AG04450 (cell line): ENCODE measurements around the gene EIF4G1. TPM values are rescaled to one million over a fixed set of nuclear protein-coding genes. Genes with fewer than 3 reads are reported as not detected.

Experiments
- CTCF ChIA-PET: fragments of 300-600, 350-600 bp; formaldehyde crosslinking; extraction: SDS; loops from one replicate; lab custom pipeline; 2022; ENCODE audit warnings: antibody characterized with exemption, inconsistent platforms; lab: Charles Lee
- POLR2A ChIA-PET: fragments of 350-600 bp; formaldehyde crosslinking; extraction: SDS; loops from one replicate; lab custom pipeline; 2021; ENCODE audit warnings: antibody characterized with exemption, inconsistent platforms; lab: Yijun Ruan, JAX
- DNase-seq: peaks from one replicate; pipeline ENCODE4 v3.0.0-alpha.2; 2011; ENCODE audit warnings: low read depth, low spot score
- H3K27ac ChIP-seq: one replicate; pipeline ENCODE4 v1.5.1; 2012; ENCODE audit warnings: low read depth, low read length, control low read depth
- H3K27me3 ChIP-seq: one replicate; pipeline ENCODE4 v1.6.0; 2012; ENCODE audit warnings: low read length; ENCODE audit not compliant: control insufficient read depth, insufficient read depth
- H3K4me3 ChIP-seq: 2 replicates; pipeline ENCODE4 v1.5.1; 2011; ENCODE audit warnings: mild to moderate bottlenecking, low read depth, low read length, control low read depth
- H3K9me3 ChIP-seq: 2 replicates; pipeline ENCODE4 v1.5.1; 2012; ENCODE audit warnings: low read length; ENCODE audit not compliant: control insufficient read depth, insufficient read depth
- polyA plus RNA-seq: library from polyadenylated mRNA; depleted of rRNA; stranded (reverse); fragments of >200 nt; gene quantifications from 2 replicates; pipeline ENCODE4 v1.2.3, GENCODE V29; 2011
- TF ChIP-seq, protein P1 (sequence below): IDR thresholded peaks from 2 replicates; pipeline ENCODE4 v1.5.1; 2011; ENCODE audit warnings: low read depth, low read length, control low read depth, inconsistent platforms

Gene EIF4G1
- polyA plus RNA-seq, 1 experiment = 191 TPM

DNA sequence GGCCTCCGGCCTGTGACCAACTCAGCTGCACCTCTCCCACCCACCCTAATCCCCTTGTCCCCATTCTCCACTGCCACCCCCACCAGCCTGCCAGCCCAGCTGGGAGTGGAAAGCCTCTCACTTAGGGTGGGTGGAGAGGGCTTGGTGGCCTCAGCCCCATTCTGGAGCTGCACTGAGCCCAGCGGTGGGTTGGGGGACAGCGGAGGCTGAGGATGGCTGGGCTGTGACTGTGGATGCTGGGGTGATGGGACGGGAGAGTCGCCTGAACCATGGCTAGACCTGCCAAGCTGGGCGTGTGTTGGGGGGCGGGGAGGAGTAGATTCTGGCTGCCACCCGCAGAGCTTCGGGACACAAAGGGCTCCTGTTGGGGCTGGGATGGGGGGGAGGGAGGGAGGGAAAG, 45.2 kb downstream of the EIF4G1 start:
- TF ChIP-seq, protein P1, sequence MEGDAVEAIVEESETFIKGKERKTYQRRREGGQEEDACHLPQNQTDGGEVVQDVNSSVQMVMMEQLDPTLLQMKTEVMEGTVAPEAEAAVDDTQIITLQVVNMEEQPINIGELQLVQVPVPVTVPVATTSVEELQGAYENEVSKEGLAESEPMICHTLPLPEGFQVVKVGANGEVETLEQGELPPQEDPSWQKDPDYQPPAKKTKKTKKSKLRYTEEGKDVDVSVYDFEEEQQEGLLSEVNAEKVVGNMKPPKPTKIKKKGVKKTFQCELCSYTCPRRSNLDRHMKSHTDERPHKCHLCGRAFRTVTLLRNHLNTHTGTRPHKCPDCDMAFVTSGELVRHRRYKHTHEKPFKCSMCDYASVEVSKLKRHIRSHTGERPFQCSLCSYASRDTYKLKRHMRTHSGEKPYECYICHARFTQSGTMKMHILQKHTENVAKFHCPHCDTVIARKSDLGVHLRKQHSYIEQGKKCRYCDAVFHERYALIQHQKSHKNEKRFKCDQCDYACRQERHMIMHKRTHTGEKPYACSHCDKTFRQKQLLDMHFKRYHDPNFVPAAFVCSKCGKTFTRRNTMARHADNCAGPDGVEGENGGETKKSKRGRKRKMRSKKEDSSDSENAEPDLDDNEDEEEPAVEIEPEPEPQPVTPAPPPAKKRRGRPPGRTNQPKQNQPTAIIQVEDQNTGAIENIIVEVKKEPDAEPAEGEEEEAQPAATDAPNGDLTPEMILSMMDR = no peak
- no peak for DNase-seq
- Histone ChIP-seq H3K9me3 (no peaks in the 10 kb centered on the region), H3K27ac (no peak overlapping the region), H3K4me3 (no peak overlapping the region), H3K27me3 (no peaks in the 10 kb centered on the region)
- ChIA-PET CTCF (interaction anchor here (1.0 to 1.5 kb wide), 2 partner anchors 12 to 183 kb away, joined by 3 to 7 read pairs; no protein-coding TSS in a partner anchor), POLR2A (interaction anchor here (0.6 kb wide), 1 partner anchor 21 kb away, joined by 3 read pairs; no protein-coding TSS in a partner anchor)

DNA sequence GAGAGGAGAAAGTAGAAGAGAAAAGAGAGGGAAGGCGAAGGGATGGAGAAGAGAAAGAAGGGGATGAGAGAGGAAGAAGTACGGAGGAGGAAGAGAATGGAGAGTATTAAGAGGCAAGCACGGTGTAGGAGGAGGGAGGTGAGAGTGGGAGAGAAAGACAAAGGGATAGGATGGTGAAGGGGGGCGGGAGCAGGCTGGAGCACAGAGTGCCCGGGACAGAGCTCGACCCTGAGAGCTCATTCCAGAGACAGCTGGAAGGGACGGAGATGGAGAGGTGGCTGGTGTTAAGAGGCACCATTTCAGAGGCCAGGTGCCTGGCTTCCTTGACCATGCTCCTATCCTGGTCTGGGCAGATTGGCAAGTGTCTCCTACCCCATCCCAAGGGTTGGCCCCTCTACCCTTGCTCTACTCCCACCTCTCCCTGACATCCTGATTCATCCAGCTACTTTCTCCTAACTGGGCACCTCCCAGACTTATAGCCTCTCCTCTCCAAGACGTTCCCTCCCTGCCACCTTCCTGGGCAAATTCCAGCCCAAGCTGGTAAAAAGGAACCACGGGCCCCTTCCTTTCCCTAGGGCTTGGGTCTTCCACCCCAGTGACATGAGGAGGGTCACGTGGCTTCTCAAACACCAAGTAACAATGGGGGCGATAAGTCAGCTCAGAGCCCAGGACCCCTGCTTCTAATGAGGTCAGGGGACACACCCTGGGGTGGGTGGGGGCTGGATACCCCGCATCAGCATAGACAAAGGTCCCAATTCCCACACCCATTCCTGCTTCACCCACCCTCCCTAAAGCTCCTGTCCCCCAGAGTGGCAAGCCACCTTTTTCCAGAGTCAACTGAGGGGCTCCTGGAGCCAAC, 45.9 kb downstream of the EIF4G1 start:
- peak overlapping the region; percentile 81 for H3K4me3 ChIP-seq
- TF ChIP-seq, protein P1 = no peak
- H3K27me3 ChIP-seq = no peaks in the 10 kb centered on the region
- H3K27ac ChIP-seq = no peak overlapping the region
- DNase-seq = no peak
- H3K9me3 ChIP-seq = no peaks in the 10 kb centered on the region
- CTCF ChIA-PET = interaction anchor here (0.7 to 1.5 kb wide), 3 partner anchors 11 to 182 kb away, joined by 3 to 7 read pairs (median 3); no protein-coding TSS in a partner anchor
- POLR2A ChIA-PET = interaction anchor here (0.6 kb wide), 1 partner anchor 22 kb away, joined by 3 read pairs; no protein-coding TSS in a partner anchor

DNA sequence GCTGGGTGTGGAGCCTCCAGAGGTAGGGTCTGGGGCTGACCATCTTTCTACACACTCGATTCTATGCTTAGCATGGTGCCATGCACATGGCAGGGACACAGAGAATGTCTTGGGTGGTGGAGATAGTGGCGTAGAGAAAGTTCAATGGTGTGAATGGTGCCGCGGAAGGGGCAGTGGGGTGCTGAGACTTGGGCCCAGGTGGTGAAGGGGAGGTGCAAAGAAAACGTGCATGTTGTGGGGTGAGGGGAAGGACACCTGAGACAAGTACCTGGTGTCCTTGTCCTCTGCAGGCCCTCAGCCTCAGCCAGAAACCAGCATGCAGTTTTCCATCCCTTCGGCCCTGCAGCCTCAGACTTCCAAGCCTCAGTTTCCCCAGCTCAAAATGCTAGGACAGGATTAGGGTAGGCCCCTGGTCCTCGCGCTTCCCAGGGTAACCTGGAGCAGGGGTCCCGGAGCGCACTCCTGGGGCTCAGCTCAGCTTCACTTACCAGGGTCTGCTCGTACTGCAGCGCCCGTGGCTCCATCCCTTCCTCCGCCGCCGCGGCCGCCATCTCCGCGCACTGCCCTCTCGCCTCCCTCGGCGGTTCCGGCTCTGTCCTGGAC, 46.6 kb downstream of the EIF4G1 start:
- no peak for DNase-seq
- no peaks in the 10 kb centered on the region for H3K27me3 ChIP-seq
- peak overlapping the region; percentile 31 for H3K27ac ChIP-seq
- no peaks in the 10 kb centered on the region for H3K9me3 ChIP-seq
- TF ChIP-seq, protein P1 = no peak
- ChIA-PET POLR2A (interaction anchor here (1.3 kb wide), 1 partner anchor 46 kb away, joined by 4 read pairs; no protein-coding TSS in a partner anchor), CTCF (interaction anchor here (1.8 kb wide), 1 partner anchor 11 kb away, joined by 12 read pairs; no protein-coding TSS in a partner anchor)
- H3K4me3 ChIP-seq = peak overlapping the region; percentile 81

DNA sequence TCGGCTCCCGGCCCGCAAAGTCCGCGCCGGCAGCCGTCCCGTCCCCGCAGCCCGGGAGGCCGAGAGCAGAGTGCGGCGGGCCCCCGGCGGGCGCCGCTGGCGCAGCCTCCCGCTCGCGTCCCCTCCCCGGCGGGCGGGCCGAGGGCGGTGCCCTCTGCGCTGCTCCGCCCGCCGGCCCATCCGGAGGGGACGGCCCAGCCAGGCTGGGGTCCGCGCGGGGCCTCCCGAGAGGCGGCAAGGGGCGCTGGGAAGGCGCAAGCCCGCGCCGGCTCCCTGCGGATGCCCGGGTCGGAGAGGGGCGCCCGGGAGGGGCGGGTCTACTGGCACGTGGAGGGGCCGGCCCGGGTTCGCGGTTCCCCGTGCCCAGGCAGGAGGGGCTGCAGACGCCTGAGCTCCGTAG, 47.1 kb downstream of the EIF4G1 start, which contains the start of the genes CLCN2 and POLR2H:
Gene CLCN2 (minus strand): TSS at position 74 of the 400 bp plus-strand sequence. CDS start 126 bp downstream, outside the sequence.
Gene POLR2H (plus strand): TSS at position 179 of the 400 bp plus-strand sequence. CDS start 1,783 bp downstream, outside the sequence.
- ChIA-PET POLR2A (interaction anchor here (0.7 to 1.3 kb wide), 3 partner anchors 46 to 1649 kb away, joined by 3 to 4 read pairs (median 4); no protein-coding TSS in a partner anchor), CTCF (interaction anchor here (1.6 to 1.8 kb wide), 2 partner anchors 8 to 10 kb away, joined by 6 to 12 read pairs; no protein-coding TSS in a partner anchor)
- Histone ChIP-seq H3K9me3 (no peaks in the 10 kb centered on the region), H3K27me3 (no peaks in the 10 kb centered on the region), H3K4me3 (peak within 1 kb of the TSS; percentile 81), H3K27ac (peak within 1 kb of the TSS; percentile 73)
- TF ChIP-seq, protein P1 = no peak
- DNase-seq = no peak
